OCI-LY1 (cell line): ENCODE results near the gene GPRC5C.

Experiments
- EZH2 ChIP-seq: fragments of 200-600 bp; sonication (generic), shearing (Covaris generic); IDR thresholded peaks from 2 replicates; pipeline ENCODE4 v1.8.0; 2017; ENCODE audit warnings: borderline replicate concordance, mixed run types, mild to moderate bottlenecking, antibody characterized with exemption, low read length, moderate library complexity, mixed read lengths
- TF ChIP-seq, protein P1 (sequence below): fragments of 200-600 bp; sonication (generic), shearing (Covaris generic); IDR thresholded peaks from 2 replicates; pipeline ENCODE4 v1.5.1; 2017; ENCODE audit warnings: mild to moderate bottlenecking, antibody characterized with exemption, low read length, moderate library complexity, mixed read lengths

DNA sequence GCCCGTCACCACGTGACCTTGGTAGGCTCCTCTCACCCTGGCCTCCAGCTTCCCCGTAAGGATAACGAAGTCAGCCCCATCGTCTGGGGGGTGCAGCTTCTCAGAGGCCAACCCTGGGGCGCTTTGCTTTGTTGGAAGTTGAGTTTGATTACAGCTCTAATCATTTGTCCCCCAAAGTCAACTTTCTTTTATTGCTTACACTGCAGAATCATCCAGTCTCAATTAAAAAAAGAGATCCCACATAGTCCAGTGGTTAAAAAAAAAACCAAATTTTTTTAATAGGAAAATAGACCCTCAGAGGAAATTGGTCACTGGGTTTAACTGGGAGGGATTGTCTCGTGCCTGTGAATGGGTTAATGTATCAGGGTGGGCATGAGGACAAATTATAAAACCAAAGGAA is 7.8 kb upstream of the GPRC5C start:
- TF ChIP-seq, protein P1, sequence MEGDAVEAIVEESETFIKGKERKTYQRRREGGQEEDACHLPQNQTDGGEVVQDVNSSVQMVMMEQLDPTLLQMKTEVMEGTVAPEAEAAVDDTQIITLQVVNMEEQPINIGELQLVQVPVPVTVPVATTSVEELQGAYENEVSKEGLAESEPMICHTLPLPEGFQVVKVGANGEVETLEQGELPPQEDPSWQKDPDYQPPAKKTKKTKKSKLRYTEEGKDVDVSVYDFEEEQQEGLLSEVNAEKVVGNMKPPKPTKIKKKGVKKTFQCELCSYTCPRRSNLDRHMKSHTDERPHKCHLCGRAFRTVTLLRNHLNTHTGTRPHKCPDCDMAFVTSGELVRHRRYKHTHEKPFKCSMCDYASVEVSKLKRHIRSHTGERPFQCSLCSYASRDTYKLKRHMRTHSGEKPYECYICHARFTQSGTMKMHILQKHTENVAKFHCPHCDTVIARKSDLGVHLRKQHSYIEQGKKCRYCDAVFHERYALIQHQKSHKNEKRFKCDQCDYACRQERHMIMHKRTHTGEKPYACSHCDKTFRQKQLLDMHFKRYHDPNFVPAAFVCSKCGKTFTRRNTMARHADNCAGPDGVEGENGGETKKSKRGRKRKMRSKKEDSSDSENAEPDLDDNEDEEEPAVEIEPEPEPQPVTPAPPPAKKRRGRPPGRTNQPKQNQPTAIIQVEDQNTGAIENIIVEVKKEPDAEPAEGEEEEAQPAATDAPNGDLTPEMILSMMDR = no peak
- TF ChIP-seq EZH2 = no peak
